Smooth muscle cell (in vitro differentiated cells): Measurements from ENCODE around the gene OR51A7. TPM values are rescaled to one million over a fixed set of nuclear protein-coding genes. Genes with fewer than 3 reads are reported as not detected.
"Not testable (repeated sequence)": the region's sequence is repeated elsewhere in the genome, so short reads cannot be mapped to it uniquely, and the experiment has no call there.

ENCODE experiments used
- DNase-seq: peaks from one replicate; lab custom pipeline; 2025; ENCODE audit not compliant: unreplicated experiment; lab: John Stamatoyannopoulos, UW
- H2AFZ ChIP-seq: fragments of 200-600 bp; sonication (generic); 2 replicates; pipeline ENCODE4 v1.6.0; 2016; ENCODE audit warnings: antibody characterized with exemption, low read depth, mild to moderate bottlenecking
- H3F3A ChIP-seq: fragments of 200-600 bp; sonication (generic); 2 replicates; pipeline ENCODE4 v1.6.0; 2017; ENCODE audit warnings: antibody characterized with exemption, low read depth
- H3K27ac ChIP-seq: fragments of 200-600 bp; sonication (generic); 2 replicates; pipeline ENCODE4 v1.5.1; 2016; ENCODE audit warnings: low read depth, mild to moderate bottlenecking
- H3K27me3 ChIP-seq: fragments of 200-600 bp; sonication (generic); 2 replicates; pipeline ENCODE4 v1.6.1; 2016; ENCODE audit warnings: low read depth, mild to moderate bottlenecking
- H3K36me3 ChIP-seq: fragments of 200-600 bp; sonication (generic); 2 replicates; pipeline ENCODE4 v1.5.1; 2016; ENCODE audit warnings: low read depth
- H3K4me1 ChIP-seq: fragments of 200-600 bp; sonication (generic); 2 replicates; pipeline ENCODE4 v1.5.1; 2016; ENCODE audit warnings: low read depth
- H3K4me2 ChIP-seq: fragments of 200-600 bp; sonication (generic); 2 replicates; pipeline ENCODE4 v1.6.0; 2016; ENCODE audit warnings: mild to moderate bottlenecking
- H3K4me3 ChIP-seq: fragments of 200-600 bp; sonication (generic); 2 replicates; pipeline ENCODE4 v1.5.1; 2016; ENCODE audit warnings: mild to moderate bottlenecking
- H3K79me2 ChIP-seq: fragments of 200-600 bp; sonication (generic); 2 replicates; pipeline ENCODE4 v1.6.0; 2016; ENCODE audit warnings: low read depth, mild to moderate bottlenecking
- H3K9ac ChIP-seq: fragments of 200-600 bp; sonication (generic); 2 replicates; pipeline ENCODE4 v1.6.0; 2016; ENCODE audit warnings: low read depth
- H3K9me3 ChIP-seq: fragments of 200-600 bp; sonication (generic); replicated peaks from 2 replicates; pipeline ENCODE4 v1.5.1; 2016; ENCODE audit warnings: low read depth
- H4K20me1 ChIP-seq: fragments of 200-600 bp; sonication (generic); 2 replicates; pipeline ENCODE4 v1.6.0; 2016; ENCODE audit warnings: low read depth
- WGBS: methylation state at CpG from one replicate; pipeline ENCODE4 v1.1.7; 2016; ENCODE audit warnings: low lambda C conversion rate; 5-methylcytosine and 5-hydroxymethylcytosine counted together
- polyA plus RNA-seq: library from polyadenylated mRNA; unstranded; fragments of >200 nt; fragmentation: Nextera tagmentation; extraction: Ambion mirVana; gene quantifications from 2 replicates; pipeline ENCODE4 v1.2.1, GENCODE V29; 2016
- total RNA-seq: library from RNA; depleted of rRNA; stranded (reverse); fragments of >200 nt; gene quantifications from 2 replicates; pipeline ENCODE4 v1.2.3, GENCODE V29; 2014
- TF ChIP-seq, protein P1 (sequence below): fragments of 200-600 bp; sonication (generic); IDR thresholded peaks from 2 replicates; pipeline ENCODE4 v1.5.1; 2017; ENCODE audit warnings: borderline replicate concordance, mild to moderate bottlenecking, antibody characterized with exemption; ENCODE audit not compliant: insufficient read depth, poor library complexity, severe bottlenecking

OR51A7 gene, protein sequence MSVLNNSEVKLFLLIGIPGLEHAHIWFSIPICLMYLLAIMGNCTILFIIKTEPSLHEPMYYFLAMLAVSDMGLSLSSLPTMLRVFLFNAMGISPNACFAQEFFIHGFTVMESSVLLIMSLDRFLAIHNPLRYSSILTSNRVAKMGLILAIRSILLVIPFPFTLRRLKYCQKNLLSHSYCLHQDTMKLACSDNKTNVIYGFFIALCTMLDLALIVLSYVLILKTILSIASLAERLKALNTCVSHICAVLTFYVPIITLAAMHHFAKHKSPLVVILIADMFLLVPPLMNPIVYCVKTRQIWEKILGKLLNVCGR
- total RNA-seq (not detected in 2 replicates), polyA plus RNA-seq (not detected in 2 replicates)

DNA sequence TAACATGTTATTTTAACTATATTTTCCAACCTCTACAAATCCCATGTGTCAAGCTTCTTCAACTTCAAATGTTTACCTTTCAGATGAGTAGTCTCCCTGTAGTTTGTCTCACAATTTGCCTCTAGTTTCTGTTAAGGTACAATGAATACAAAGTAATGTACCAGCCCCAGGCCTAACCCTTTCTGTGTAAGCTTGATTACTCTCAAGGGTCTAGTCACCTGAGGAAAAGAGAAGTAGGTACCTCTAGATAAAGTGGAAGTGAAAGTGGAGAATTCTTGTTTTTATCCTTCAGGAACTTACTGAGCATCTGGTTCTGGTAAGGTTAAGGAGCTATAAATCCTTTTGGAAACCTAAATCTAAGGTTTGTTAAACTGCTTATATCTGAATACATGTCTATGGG lies at the start of gene OR51A7:
OR51A7 (plus strand) TSS at position 300 of the 400 bp plus-strand sequence. CDS start 3,587 bp downstream, outside the sequence.
- Histone ChIP-seq H3K79me2 (no peaks in the 10 kb centered on the region), H4K20me1 (no peaks in the 10 kb centered on the region), H3K9ac (no peak within 1 kb of the TSS), H3K4me3 (no peak within 1 kb of the TSS), H3K4me2 (no peak within 1 kb of the TSS), H3K27ac (no peak within 1 kb of the TSS), H3K36me3 (no peaks in the 10 kb centered on the region), H2AFZ (no peak within 1 kb of the TSS), H3F3A (no peaks in the 10 kb centered on the region), H3K27me3 (no peaks in the 10 kb centered on the region), H3K4me1 (no peaks in the 10 kb centered on the region), H3K9me3 (no peaks in the 10 kb centered on the region)
- DNase-seq, result no peak
- TF ChIP-seq, protein P1, sequence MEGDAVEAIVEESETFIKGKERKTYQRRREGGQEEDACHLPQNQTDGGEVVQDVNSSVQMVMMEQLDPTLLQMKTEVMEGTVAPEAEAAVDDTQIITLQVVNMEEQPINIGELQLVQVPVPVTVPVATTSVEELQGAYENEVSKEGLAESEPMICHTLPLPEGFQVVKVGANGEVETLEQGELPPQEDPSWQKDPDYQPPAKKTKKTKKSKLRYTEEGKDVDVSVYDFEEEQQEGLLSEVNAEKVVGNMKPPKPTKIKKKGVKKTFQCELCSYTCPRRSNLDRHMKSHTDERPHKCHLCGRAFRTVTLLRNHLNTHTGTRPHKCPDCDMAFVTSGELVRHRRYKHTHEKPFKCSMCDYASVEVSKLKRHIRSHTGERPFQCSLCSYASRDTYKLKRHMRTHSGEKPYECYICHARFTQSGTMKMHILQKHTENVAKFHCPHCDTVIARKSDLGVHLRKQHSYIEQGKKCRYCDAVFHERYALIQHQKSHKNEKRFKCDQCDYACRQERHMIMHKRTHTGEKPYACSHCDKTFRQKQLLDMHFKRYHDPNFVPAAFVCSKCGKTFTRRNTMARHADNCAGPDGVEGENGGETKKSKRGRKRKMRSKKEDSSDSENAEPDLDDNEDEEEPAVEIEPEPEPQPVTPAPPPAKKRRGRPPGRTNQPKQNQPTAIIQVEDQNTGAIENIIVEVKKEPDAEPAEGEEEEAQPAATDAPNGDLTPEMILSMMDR, result no peak

GRCh38 chr11:4854286-4854685 lies 49.3 kb upstream of the OR51A7 start:
- H3K4me1 ChIP-seq, H3K4me2 ChIP-seq, H3K9ac ChIP-seq, H3K27me3 ChIP-seq, H3K4me3 ChIP-seq, H3K9me3 ChIP-seq, H2AFZ ChIP-seq, H3K79me2 ChIP-seq, H3F3A ChIP-seq, H3K27ac ChIP-seq, H3K36me3 ChIP-seq, H4K20me1 ChIP-seq, DNase-seq: not testable (repeated sequence)
- WGBS, result 93% methylated on average over 7 of the region's 7 CpGs

GRCh38 chr11:4862447-4863236 lies 40.9 kb upstream of the OR51A7 start:
- no peak for DNase-seq
- H3K36me3 ChIP-seq, result no peaks in the 10 kb centered on the region

DNA sequence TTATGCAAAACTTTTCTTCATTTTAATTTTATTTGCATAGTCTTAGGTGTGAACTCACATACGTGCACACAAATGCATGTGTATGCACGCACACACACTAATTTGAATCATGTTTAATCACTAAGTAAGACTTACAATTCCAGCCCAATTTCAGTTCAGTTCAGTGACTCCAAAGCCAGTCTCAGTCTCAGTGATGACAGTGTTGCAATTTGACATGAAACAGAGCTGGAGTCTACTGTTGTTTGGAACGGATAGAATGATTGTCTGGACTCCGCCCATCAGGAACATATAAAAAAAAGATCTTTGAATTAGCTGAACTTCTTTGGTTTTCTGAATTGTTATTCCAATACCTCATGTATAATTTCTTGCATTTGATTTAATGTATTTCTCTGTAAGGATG lies 39.7 kb upstream of the OR51A7 start:
- Histone ChIP-seq H3K27ac (no peak overlapping the region), H3K4me2 (no peak overlapping the region), H3K4me1 (no peaks in the 10 kb centered on the region), H3K9ac (no peak overlapping the region), H4K20me1 (no peaks in the 10 kb centered on the region), H3K79me2 (no peaks in the 10 kb centered on the region), H2AFZ (no peak overlapping the region), H3F3A (no peaks in the 10 kb centered on the region), H3K27me3 (no peaks in the 10 kb centered on the region), H3K9me3 (no peaks in the 10 kb centered on the region), H3K36me3 (no peaks in the 10 kb centered on the region), H3K4me3 (no peak overlapping the region)
- DNase-seq, result no peak
- WGBS, result 53% methylated on average over 4 of the region's 4 CpGs
- TF ChIP-seq, protein P1, result no peak

More at GRCh38 chr11:4862447-4863236, 40.9 kb upstream of the OR51A7 start:
- H3K79me2 ChIP-seq, result no peaks in the 10 kb centered on the region
- H3K9ac ChIP-seq, result no peak overlapping the region
- TF ChIP-seq, protein P1, result no peak
- H3K9me3 ChIP-seq, result no peaks in the 10 kb centered on the region
- no peaks in the 10 kb centered on the region for H3F3A ChIP-seq
- no peaks in the 10 kb centered on the region for H4K20me1 ChIP-seq
- H3K4me3 ChIP-seq, result no peak overlapping the region
- no peak overlapping the region for H2AFZ ChIP-seq
- H3K4me1 ChIP-seq, result no peaks in the 10 kb centered on the region
- H3K27ac ChIP-seq, result no peak overlapping the region
- H3K27me3 ChIP-seq, result no peaks in the 10 kb centered on the region
- no peak overlapping the region for H3K4me2 ChIP-seq
